ACHN (cell line): ENCODE measurements around the gene IFNG.
"Not testable (repeated sequence)": the region's sequence is repeated elsewhere in the genome, so short reads cannot be mapped to it uniquely, and the experiment has no call there.

ENCODE experiments used
- DNase-seq: peaks from one replicate; pipeline ENCODE4 v3.0.0-alpha.2; 2015
- in situ Hi-C: cut with HindIII; loops from 2 replicates; pipeline ENCODE4 v1.10.0; 2017; ENCODE audit warnings: low sequenced_read_pairs, low pct_ligation_motif_present, low pct_unique_long_range_greater_than_20kb

The IFNG gene

DNA sequence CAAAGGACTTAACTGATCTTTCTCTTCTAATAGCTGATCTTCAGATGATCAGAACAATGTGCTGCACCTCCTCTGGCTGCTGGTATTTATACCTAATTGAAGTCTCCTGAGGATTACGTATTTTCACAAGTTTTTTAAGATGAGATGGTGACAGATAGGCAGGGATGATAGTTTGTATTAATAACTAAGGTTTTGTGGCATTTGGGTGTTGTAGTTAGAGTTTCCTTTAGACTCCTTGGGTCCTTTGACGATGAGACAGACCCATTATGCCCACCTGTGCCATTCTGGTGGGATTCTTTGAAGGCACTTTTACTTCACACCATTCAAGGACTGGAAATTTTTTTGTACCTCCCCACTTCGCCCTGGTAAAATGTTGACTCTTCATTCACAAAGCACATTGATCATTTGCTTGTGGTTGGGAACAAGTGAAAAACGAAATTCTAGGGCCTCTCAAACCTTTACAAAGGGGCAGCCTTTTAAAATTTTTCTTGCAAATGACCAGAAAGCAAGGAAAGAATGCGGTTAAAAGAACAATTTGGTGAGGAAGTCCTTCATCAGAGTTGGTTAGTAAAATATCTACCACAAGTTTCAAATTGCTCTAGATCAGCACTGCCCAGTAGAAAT lies at the start of gene IFNG:
IFNG (minus strand) TSS at position 60 of the 624 bp plus-strand sequence. CDS start 125 bp downstream, outside the sequence.
- no peak for DNase-seq
- in situ Hi-C loops = no loop called here

DNA sequence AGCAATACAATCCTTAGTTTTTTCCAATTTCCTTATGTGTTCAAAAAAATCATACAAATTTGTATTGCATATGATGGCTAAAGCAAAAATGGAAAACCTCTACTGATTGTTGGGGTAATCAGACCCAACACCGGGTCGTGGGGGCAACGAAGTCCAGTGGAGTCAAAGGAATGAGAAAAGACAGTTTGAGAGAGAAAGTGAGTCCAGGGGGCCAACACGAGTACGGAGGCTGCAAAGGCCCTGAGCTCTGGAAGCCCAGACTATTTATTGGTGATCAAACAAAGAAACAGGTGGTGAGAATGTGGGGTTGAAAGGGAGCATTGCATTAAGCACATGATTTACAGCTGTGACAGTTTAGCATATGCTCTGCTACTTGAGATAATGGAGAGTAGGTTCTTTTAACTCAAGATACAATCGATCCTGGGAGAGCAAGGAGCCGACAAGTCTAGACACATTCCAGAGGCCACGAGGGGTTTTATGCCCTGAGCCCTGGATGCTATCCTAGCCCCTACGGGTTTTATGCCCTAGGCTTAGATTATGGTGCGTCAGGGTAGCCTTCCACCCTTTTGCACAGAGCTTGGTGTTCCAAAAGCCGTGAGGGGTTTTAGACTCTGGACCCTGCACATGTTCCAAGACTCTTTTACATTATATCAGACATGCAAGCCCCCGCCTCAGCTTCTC lies 49.6 kb upstream of the IFNG start:
- not testable (repeated sequence) for DNase-seq
- in situ Hi-C loops = loop anchor here (25.0 kb wide), 1 partner anchor 103 kb away; no protein-coding TSS in a partner anchor

DNA sequence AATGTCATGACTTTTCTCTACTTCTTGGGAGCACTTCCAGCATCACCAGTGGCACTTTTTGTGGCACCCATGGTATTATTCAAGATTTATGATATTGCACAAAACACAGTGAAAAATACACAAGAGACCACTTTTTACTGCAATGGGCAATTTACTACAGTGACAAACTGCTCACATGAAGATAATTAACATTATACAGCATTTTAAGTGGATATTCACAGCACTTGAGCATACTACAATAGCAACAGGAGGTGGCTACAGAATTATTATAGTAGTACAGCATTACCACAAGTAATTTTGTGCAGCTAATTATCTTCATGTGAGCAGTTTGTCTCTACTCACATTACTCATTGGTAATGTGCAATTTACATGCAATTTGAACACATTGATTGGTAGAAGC lies 47.7 kb upstream of the IFNG start:
- in situ Hi-C loops = loop anchor here (25.0 kb wide), 1 partner anchor 105 kb away; no protein-coding TSS in a partner anchor
- DNase-seq = no peak

DNA sequence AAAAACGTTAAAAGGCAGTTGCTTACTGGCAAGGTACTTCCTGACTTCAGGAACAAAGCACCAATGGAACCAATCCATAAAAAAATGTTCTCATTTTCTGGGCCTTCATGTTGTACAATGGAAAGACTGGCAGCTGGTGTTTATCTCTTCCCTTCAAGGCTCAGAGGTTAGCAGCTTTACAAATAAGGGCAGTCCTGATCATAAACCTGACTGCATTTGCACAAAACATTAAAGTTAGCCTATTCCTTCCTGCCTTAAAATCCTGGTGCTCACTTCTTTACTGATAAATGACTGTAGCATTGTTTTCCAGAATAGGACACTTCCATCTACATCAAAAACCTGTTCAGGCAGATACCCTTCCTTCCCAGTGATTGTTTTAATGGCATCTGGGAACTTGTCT lies 46.9 kb upstream of the IFNG start:
- in situ Hi-C loops = loop anchor here (25.0 kb wide), 1 partner anchor 106 kb away; no protein-coding TSS in a partner anchor
- DNase-seq = no peak

DNA sequence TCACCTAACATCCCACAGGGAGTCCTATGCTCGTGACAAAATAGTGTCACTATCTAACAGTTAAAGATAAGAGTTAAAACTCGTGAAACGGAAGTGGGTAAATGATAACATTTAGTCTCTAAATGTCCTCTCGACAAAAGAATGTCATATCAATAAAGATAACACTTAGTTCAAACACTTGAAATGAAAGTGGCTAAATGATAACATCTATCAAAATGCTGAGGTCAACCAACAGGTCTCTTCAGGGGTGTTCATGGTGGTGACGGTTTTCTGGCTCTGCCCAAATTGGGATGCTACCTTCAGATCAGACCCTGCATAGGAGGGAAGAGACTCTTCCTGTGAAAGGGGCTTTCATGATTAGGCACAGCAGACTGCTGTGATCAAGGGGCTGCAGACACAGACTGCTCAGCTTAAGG lies 43.9 kb upstream of the IFNG start:
- DNase-seq = no peak
- in situ Hi-C loops = loop anchor here (25.0 kb wide), 1 partner anchor 109 kb away; no protein-coding TSS in a partner anchor

DNA sequence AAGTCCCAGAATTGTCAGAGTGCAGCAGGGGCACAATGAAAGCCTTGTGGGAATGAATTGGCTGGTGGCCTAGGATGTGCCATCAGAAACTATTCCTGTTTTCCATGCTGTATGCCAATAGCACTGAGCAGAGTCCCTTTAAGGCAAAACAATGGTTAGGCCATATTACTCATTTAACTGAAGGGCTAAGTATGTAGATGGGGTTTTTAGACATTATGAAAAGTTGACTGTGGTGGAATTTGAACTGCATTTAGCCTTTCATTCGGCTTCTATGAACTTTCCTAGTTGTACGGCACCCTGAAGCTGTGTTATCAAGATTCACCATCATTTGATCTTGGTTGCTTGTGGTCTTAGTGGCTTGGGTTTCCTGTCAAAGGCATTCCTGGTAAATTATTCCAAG lies 41.3 kb upstream of the IFNG start:
- in situ Hi-C loops = loop anchor here (25.0 kb wide), 1 partner anchor 111 kb away; no protein-coding TSS in a partner anchor
- no peak for DNase-seq

DNA sequence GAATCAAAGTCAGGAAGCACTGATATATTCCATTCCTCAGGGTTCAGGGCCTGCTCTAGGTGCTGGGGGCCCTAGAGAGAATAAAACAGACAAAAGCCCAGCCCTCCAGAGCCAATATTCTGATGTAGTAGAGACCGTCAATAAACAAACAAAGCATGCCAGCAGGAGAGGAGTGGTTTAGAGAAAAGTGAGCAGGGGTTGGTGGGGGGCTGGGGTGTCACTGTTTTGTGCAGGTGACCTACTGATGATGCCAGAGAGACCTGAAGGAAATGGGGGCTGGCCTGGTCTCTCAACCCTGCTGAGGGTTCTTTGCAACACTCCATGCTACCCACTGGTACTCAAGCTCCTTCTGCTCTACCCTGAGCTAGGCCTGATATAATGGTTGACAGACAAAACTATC lies 39.6 kb upstream of the IFNG start:
- no peak for DNase-seq
- in situ Hi-C loops = no loop called here

DNA sequence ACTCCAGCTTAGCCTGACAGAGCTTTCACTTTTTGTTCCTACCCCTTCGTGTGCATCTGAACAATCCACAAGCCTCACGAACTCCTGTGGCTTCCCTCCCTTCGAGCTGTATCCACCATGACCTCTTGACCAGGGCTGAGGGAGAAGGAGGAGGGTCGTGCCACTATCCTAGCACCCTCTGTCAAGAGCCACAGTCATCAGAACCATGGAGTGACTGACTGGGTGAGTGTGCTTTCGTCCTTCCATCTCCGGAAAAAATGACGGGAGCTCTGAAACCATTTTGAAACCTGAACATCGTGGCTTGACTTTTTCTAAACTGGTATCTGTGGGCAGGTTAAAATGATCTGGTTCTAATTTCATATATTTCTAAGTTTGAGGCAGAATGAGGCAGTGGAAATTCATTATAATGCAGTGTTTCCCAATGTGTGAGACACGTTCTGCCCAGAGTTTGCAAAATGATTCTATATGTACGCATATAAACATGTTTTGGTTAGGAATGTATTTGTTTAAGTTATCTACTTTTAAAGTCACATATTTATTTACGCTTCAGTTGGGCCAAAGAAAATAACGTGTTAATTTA lies 39.1 kb upstream of the IFNG start:
- in situ Hi-C loops = no loop called here
- no peak for DNase-seq

DNA sequence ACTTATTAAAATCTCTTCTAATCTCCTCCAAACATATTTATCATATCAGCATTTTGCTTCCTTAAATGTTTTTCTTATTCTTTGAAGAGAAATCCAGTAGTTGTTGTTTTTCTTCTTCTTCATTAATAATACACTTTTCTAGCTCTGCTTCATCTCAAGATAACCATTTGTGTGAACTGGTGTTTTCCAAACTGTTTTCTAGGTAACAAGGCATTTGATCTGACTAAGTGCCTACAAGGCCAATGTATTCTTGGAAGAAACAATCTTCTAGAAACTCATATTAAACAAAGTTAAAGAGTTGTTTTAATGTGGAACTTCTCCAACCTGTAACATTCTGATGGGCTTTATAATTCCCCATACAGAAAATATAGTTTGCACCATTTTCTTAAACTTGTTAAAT lies 30.8 kb upstream of the IFNG start:
- DNase-seq = no peak
- in situ Hi-C loops = no loop called here

DNA sequence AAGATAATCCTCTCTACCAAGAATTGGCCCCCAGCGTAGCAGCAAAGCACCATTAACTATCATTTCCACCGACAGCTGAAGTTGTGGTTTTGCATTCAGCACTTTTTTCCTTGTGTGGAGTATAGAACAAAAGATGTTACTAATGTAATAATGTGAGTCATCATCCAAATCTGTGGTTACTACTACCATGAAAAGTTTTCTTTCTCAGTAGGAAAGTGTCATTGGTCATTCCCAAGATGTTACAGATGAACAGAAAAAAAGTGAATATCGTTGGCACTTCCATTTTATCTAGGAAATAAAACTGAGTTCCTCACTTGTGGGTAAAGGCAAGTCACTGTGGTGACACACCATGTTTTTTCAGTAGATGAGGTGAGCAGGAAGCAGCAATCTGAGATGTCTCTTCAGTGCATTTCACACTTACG lies 30.3 kb upstream of the IFNG start:
- DNase-seq = peak; percentile 30
- in situ Hi-C loops = no loop called here

DNA sequence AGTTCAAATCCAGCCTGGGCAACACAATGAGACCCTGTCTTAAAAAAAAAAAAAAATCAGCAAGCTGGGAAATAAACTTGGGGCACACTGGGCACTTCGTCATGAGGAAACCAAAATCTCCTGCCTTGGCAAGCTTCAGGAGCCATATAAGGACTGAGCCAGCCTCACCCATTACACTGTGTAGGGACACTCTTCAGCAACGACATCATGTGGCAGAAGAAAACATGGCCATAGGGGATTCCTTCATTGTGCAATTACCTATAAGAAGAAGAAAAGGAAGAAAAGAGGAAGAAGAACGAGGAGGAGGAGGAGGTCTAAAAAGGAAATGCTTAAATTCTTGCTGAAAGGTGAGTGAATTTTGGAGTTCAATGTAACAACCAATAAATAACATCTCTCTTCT lies 26.1 kb upstream of the IFNG start:
- DNase-seq = no peak
- in situ Hi-C loops = no loop called here

DNA sequence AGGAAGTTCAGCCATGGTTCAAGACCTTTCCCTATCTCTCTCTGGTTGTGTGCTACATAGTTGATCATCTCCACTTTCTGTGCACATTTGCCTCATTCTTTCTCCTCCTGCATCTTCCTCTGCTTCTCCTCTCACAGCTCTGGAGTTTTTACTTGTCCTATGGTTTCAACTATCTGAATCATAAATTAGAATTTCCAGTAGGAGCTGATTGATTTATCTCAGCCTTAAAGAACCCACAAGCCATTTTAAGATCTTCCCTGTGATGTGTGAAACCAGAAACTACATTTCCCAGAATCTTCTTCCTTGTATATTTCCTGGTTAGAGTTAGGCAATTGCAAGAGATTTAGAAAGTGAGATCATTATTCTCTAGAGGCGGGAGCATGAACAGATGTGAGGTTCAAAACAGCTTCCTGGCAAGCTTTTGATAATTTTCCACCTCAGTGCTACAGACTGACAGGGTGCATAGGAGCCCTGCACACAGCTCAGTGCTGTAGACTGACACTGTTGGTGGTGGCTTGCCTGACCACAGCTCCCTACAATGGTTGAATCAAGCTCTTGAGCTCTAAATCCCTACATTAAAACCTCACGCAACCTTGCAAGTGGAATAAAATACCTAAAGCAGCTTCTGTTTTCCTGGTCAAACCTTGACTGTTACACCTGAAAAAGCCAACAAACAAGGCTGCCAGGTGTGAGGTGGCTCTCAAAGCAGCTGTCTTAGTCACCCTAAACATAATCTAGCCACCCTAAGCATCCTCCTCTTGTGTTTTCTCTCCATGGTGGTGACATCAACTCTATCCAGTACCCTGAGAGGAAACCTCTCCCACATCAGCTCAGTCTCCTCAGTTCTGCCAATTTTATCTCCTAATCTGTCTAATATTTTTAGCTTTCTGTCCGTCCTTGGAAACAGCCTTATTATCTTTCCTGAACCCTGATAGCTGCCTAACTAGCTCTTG lies 21.5 kb upstream of the IFNG start:
- in situ Hi-C loops = no loop called here
- no peak for DNase-seq

DNA sequence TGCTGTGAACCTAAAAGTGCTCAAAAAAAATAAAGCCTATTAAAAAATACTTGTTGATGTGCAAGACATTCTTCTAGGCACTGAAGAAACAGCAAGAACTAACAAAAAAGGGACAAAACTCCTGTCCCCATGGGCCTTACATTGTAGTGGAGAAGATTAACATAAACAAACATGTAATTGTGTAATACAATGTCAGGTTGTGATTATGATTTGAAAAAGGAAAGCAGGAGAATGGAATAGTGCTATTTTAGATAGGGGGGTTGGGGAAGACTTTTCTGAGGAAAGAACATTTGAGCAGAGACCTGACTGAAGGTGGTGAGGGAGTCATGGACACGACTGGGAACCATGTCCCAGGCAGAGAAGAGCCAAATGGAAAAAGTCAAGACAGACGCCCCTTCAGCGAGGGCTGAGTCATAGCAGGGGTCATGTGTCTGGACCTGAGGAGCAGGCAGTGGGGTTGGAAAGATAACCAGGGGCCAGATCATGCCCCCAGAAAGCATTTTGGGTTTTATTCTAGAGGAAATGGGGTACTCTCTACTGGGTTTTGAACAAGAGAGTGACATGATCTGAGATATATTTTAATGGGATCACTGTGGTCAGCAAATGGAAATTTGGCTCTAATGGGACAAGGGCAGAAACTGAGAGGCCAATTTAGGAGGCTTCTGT lies 19.4 kb upstream of the IFNG start:
- in situ Hi-C loops = no loop called here
- DNase-seq = no peak

DNA sequence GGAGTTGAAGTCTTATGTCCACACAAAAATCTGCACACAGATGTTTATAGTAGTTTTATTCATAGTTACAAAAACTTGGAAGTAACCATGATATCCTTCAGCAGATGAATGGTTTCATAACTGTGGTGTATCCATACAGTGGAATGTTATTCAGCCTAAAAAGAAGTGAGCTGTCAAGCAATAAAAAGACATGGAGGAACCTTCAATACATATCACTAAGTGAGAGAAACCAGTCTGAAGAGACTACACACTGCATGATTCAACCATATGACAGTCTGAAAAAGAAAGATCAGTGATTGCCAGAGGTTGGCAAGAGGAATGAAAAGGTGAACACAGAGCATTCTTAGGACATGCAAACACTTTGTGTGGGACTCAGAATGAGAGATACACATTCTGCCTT lies 18.6 kb upstream of the IFNG start:
- in situ Hi-C loops = no loop called here

DNA sequence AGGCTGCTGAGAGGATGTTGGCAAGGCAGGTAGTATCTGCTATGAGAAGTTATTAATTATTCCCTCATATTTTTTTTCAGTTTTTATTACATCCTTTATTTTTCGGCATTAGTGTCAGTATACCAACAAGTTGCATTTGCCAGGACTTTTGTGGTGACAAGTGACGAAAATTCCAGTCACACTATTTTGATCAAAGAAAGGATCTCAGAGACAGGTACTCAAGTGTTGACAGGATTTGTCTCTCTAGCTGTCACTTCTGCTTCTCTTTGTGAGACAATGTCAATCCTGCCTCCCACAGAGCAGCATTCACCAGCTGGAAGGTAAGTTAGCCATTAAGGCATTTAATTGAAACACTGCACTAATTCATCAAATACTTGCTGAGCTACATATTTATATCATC lies 18.0 kb upstream of the IFNG start:
- in situ Hi-C loops = no loop called here

More for the DNA sequence above, 18.6 kb upstream of the IFNG start:
- no peak for DNase-seq

DNA sequence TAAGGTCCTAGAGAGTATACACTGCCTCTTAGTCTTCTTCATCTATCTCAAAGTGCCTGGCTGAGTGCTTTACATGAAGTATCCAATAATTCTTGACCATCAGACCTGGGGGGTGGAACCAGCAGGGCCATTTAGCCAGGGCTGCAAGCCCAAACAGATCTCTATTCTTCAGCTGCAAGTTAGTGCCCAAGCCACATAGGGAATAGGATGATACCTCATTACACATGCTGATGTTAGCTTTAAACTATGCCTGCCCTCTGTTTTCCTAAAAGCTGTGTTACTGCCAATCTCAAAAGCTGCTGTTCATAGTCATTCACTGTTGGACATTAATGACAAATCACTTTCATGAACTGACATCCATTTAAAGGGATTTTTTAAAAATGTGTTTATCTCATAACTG lies 16.7 kb upstream of the IFNG start:
- in situ Hi-C loops = no loop called here
- no peak for DNase-seq

More for the DNA sequence above, 18.0 kb upstream of the IFNG start:
- no peak for DNase-seq

DNA sequence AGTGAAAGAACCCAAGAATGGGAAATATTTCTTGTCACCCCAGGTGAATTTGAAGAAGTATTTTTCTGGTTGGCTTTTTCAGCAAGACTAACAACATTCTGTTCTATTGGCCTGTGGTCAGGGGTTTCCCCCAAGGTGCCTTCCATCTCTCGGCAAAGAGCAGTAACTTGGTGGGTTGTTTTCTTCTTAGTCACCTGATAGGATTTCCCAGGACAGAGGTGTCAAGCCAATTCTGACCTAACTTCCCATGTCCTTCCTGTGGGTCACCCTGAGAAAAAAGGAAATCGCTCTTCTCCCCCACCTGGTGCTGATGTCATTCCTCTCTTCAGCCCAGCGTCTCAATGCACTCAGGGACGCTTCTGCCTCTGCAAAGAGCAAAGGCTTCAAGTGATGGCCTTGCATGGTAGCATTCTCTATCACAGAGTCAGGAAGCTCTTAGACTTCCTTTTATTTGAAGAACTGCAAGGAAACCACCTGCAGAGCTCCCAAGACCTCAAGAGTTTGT lies 16.1 kb upstream of the IFNG start:
- in situ Hi-C loops = no loop called here
- DNase-seq = no peak

DNA sequence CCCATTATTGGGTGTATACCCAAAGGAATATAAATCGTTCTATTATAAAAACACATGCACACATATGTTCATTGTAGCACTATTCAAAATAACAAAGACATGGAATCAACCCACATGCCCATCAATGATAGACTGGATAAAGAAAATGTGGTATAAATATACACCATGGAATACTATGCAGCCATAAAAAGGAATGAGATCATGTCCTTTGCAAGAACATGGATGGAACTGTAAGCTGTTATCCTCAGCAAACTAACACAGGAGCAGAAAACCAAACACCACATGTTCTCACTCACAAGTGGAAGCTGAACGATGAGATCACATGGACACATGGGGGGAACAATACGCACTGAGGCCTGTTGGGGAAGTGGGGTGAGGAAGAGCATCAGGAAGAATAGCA lies 15.2 kb upstream of the IFNG start:
- DNase-seq, in situ Hi-C loops: not testable (repeated sequence)
